Nucleus accumbens (tissue), 56 donors: ENCODE data around the gene TOMM40L.
A peak's percentile ranks its signal among the peaks of the same experiment; 100 is the strongest.
"Not testable (repeated sequence)": the region's sequence is repeated elsewhere in the genome, so short reads cannot be mapped to it uniquely, and the experiment has no call there.

Source experiments
- DNase-seq, 56 donors: peaks; one replicate each; lab custom pipeline; 2025; lab: John Stamatoyannopoulos, UW

TOMM40L gene

DNA sequence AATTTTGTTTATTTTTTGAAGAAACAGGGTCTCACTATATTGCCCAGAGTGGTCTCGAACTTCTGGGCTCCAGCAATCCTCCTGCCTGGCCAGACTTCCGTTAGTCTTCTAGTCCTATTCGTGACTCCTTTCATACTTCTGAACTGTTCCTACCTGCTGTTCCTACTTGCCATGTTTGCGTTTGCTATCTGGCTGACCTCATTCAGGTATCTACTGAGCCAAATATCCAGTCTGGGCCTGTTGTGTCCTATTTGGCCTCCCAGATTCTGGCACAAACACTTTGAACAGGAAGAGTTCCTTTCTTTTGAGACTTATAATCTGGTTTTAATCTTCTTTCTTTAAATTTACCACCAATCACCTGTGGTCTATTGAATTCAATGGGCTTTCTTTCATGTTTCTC, 19.0 kb downstream of the TOMM40L start:
- DNase-seq = no peak

DNA sequence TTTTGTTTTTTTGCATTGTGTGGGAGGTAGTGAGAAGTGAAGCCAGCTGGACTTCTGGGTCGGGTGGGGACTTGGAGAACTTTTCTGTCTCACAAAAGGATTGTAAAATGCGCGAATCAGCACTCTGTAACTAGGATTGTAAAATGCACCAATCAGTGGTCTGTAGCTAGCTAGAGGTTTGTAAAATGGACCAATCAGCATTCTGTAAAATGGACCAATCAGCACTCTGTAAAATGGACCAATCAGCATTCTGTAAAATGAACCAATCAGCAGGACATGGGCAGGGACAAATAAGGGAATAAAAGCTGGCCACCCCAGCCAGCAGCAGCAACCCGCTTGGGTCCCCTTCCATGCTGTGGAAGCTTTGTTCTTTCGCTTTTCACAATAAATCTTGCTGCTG, 24.2 kb downstream of the TOMM40L start:
- not testable (repeated sequence) for DNase-seq

DNA sequence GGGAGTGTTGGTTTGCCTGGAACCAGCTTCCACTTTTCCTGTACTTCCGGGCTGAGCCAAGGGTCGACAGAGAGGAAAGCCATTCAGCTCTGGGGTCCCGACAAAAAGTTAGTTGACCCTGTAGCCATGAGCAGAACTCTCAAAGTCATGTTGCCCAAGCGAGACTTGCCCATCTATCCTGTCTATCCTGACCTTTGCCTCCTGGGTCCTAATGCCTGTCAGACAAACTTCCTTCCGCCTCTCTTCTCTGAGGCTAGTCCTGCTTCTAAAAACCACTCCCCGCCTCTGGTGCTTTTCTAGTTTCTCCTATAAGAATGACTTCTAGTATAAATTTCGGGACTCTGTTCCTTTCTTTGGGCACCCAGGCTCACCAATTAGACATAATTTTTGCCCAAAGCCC, 25.0 kb downstream of the TOMM40L start:
- DNase-seq = no peak

DNA sequence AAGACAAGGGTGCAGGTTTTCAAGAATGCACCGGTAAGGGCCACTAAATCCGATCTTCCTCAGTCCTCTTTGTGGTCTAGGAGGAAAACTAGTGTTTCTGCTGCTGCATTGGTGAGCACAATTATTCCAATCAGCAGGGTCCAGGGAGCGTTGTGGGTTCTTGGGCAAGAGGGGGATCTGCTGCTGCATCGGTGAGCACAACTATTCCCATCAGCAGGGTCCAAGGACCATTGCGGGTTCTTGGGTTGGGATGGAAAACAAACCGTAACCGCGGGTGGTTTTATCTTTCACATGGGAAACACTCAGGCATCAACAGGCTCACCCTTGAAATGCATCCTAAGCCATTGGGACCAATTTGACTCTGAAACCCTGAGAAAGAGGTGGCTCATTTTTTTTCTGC, 25.7 kb downstream of the TOMM40L start:
- DNase-seq = no peak

DNA sequence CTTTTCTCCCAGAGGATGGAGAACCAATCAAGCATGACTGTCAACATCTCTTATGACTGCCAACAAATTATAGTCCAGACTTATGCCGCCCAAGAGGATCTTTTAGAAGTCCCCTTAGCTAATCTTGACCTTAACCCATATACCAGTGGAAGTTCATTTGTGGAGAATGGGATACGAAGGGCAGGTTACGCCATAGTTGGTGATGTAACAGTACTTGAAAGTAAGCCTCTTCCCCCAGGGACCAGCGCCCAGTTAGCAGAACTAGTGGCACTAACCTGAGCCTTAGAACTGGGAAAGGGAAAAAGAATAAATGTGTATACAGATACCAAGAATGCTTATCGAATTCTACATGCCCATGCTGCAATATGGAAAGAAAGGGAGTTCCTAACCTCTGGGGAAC, 29.4 kb downstream of the TOMM40L start:
- not testable (repeated sequence) for DNase-seq

DNA sequence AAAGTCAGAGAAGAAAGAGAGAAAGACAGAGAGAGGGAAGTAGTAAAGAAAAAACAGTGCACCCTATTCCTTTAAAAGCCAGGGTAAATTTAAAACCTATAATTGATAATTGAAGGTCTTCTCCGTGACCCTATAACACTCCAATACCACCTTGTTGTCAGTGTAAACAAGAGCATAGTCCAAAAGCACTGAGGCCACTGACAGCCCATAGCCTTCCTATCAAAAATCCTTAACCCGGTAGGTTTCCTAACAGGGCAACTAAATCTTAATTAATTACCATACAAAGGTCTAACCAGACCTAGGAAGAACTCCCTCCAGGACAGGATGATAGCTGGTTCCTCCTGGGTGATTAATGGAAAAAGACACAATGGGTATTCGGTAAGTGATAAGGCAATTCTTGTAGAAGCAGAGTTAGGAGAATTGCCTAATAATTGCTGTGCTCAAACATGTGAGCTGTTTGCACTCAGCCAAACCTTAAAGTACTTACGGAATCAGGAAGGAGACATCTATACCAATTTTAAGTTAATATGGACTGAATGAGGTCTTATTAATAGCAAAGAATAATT, 30.2 kb downstream of the TOMM40L start:
- DNase-seq = not testable (repeated sequence)

DNA sequence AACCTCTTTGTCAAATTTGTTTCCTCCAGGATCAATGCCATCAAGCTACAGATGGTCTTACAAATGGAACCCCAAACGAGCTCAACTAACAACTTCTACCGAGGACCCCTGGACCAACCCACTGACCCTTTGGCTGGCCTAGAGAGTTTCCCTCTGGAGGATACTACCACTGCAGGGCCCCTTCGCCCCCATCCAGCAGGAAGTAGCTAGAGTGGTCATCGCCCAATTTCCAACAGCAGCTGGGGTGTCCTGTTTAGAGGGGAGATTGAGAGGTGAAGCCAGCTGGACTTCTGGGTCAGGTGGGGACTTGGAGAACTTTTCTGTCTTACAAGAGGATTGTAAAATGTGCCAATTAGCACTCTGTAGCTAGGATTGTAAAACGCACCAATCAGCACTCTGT, 31.2 kb downstream of the TOMM40L start:
- not testable (repeated sequence) for DNase-seq

DNA sequence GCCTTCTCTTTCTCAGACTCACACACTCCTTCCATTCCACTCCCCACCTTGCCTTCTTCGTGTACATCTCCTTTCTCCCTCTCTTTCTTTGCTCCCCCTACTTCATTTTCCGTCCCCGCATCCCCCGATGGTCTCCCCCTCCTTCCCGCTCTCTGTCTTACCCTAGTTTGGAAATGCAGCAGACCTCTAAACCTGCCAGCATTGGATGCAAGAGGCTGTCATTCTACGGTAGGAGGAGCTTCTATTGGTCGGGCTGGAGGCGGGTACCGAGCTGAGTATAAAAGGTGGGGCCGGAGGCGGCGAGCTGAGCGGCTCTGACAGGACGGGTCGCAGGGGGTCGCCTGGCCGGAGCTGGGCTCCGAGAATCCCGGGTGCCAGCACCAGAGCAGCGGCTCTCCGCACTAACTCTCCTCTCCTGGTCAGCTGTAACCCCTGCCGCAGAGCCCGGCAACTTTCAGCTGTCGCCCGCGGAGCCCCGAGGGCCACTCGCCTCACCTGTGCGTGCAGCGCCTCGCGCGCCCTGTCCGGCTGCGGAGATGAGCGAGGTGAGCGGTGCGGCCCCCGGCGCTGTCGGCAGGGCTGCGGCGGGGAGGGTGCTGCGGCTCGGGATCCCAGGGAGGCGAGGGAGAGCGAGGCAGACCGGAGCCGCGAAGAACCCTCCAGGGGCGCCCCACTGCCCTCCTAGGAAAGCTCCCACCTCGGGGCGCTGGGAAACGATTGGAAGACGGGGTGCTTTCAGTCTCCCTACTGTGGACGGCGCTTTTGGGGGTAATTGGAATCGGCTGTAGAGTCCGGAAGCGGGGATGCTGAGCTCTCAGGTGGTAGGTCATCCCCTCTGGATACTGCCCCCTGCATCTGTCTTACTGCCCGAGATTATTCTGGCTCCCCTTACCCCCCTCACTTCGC, 32.8 kb downstream of the TOMM40L start, which contains the start of gene PCP4L1:
Gene PCP4L1 (plus strand): TSS at position 307 of the 906 bp plus-strand sequence. CDS start 230 bp downstream, at position 537.
- peak in 53 of 56 donors; percentile 10 to 88 (median 61) for DNase-seq

DNA sequence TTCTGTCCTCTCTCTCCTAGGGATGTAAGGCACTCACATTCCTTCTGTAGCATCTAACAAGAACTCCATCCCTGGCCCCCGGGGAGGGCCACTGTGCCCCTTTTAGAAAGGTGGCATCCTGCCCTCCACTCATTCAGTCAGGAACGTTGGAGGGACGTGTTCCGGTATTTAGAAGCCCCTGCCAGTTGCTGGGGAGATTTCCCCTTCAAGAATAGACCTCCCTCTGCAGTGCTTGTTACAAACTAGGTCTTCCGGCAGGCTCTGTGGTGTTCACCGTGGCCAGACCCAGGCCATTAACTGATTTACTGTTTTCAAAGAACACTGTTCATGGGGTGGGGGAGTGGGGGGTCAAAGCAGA, 33.5 kb downstream of the TOMM40L start:
- no peak for DNase-seq

DNA sequence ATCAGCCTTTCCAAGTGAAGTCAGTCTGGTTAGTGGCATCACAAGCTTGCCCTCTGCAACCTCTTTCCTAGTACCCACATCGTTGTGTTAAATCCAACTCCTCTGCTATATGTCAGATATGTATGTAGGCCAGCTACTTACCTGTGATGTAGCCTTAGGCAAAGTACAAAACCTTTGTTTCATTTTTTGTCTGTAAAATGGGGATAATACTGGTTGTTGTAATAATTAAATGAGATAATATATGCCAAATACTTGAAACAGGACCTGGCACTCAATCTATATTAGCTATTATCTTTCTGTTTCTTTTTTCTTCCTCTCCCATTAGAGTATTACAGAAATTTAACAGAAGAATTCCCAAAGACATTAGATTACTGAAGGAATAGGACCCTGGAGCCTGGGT, 33.9 kb downstream of the TOMM40L start:
- DNase-seq = no peak

DNA sequence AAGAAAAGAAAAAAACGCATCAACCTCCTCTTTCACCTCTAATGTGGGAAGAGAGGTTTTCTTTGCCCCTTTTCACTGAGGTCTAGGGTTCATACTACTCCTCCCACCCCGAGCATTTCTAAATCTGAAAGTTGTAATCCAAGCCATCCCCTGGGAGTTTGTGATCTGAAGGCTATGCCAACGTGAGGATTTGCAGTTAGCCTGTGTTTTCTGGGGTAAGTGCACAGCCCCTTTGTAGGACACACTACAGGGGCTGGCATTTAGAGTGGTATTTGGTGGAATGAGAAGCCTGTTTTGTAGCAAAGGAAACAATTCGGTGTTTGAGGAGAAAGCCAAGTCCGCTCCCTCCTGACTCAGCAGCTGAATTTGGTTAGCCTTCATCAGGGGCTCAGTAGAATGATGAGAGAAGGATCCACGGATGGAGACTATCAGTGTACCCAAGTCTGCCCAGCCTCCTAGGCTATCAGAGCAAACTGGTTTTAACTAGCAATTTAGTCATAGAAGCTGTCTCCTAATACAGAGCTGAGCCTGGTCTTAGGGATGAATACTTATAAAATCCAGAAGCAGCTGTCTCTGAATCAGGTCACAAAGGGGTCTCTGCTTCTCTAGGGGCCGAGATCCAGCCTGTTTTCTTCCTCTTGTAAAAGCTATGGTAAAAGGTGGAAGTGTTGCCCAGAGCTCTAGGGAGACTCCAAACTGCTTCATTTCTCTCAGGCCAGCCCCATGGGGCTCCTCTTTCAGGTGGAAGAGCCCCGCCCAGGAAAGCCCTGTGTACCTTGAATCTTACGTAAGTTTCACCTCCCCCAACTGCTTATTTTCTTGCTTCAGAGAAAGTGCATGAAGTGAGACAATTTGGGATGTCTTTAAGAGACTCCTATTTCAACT, 34.8 kb downstream of the TOMM40L start:
- peak in 6 of 56 donors; percentile 15 to 52 (median 47) for DNase-seq

DNA sequence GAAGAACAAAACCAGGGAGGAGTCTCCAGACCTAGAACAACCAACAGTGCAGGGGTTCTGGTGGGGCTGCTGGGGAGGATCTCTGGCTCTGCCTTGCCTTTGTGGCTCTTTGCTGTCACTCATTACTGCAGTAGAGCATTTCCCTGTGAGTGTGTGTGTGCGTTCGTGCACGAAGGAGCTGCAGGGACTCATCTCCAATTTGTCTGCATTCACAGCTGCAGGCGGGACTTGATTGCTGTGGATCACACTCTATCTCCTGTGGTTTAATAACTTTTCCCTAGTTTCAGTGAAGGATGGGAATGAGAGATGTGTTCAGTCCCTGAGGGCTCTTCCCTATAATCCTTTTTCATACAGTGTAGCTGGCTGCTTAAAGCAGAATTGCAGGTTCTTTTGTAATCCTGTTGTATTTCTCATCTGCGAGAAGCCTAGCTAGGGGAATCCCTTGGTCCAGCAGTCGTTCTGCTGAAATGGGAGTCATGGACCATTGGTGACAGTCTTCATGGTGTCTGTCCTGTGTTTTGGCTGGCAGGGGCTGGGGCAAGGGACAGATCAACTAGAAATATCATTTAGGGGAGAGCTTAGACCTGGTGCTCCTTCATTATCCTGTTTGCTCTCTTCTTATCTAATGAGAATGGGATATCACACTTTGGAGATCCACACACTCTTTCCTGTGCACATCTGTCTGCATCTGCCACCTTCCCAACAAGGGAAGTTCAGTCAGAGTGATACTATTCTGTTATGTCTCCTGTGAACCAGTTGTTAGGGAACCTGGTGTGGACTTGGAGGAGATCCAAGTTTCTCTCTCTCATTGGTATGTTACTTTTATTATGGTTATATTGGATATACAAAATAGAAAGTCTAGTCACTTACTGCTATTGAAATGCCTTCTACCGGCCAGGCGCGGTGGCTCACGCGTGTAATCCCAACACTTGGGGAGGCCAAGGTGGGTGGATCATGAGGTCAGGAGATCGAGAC, 35.7 kb downstream of the TOMM40L start:
- peak in 19 of 56 donors; percentile 7 to 52 (median 36) for DNase-seq

DNA sequence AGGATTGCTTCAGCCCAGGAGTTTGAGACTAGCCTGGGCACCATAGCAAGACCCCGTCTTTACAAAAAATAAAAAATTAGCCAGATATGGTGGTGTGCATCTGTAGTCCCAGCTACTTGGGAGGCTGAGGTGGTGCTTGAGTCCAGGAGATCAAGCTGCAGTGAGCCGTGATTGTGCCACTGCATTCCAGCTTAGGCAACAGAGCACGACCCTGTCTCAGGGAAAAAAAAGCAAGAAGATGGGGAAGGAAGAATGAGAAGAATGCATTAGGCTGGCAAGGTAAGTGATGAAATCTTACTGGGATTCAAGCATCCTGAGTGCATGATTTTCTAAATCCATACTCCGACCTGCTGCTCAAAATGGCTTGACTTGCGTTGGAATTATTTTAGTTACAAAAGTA, 39.4 kb downstream of the TOMM40L start:
- DNase-seq = no peak

DNA sequence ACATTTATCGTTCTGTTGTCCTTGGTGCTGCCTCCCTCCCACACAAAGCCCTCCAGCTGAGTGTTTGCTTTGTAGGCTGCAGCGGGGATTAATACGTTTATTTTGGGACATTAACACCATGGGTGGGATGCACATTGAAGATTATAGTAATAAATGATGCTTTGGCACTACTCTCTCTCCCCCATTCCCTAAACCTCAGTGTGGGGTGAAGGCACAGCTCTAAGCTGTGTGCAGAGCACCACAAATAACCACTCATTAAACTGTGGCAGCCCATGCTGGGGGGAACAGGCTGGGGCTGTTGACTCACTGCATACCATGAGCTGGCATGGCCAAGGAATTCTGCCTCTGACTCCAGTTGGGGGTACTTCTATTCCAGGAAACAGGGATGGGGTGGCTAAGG, 40.3 kb downstream of the TOMM40L start:
- DNase-seq = peak in 1 of 56 donors; percentile 10

DNA sequence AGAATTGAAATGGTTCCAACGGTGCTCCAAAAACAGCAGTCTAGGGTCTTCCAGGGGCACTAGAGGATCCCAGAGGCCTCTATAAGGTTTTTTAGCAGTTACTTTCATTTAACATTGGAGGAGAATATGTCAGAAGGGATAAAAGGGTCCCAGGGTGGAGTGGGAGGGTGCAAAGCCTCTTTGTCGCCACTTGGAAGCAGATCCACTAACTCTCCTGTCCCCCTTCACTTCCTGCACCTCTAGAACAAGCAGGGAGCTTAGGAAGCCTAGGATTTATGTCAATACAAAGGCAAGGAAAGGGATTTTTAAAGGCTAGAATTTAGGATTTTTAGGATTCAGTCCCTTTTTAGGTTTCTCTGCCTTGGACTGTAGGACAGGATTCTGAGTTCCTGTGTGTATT, 41.0 kb downstream of the TOMM40L start:
- no peak for DNase-seq

DNA sequence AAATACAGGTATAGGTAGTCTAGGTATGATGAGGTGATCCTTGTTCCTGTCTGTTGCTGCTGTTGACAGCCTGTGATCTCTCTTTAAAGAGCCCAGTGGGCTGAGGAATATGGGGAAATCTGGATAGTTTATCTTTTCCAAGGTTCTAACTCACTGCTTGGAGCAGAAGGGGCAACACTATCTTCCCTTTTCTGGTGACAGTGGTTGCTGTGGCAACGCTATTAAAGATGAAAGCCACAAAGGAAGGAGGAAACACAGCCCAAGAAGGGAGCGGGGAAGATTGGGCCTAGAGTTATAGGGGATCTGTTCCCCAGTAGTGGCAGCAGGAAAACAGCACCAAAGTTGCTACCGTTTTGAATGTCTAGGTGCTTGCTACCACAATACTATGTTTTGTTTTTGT, 41.5 kb downstream of the TOMM40L start:
- peak in 2 of 56 donors; percentile 15 to 43 for DNase-seq

DNA sequence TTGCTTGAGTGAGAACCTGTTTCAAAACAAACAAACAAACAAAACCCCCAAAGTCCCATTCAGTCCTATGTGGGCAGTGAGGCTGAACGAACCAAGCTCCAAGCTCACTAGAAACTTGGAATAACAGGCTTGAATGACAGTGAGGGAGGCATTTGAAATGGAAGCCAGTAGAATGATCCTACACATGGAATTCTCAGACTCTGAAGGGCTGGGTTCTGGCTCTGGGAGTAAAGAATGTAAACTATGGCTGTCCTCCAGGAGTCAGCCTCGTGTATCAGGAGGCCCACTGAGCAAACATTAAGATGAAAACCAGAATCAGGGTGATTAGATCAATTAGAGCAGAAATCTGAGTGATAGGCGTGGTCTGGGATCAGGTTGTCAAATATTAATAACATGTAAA, 47.5 kb downstream of the TOMM40L start:
- no peak for DNase-seq

DNA sequence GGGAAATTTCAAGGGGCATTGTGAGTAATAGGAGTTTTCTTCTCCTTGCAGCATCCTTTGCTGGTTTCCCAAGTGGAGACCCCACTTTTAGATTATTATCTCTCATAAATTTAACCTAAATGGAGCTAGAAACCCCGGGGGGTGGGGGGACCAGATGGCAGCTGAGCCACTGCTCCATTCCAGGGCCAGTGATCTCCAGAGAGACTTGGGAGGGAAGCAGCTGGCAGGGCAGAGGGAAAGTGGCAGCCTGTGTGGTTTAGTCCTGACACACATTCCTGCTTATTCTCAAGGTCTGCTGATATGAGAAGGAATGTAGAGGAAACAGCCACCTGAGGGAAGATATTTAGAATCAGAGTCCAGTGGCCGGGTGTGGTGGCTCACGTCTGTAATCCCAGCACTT, 49.0 kb downstream of the TOMM40L start:
- DNase-seq = no peak
